Mesenteric fat pad (tissue), 1 donor: ENCODE results near the gene GGA3. TPM values are rescaled to one million over a fixed set of nuclear protein-coding genes. Genes with fewer than 3 reads are reported as not detected.
"Not testable (repeated sequence)": the region's sequence is repeated elsewhere in the genome, so short reads cannot be mapped to it uniquely, and the experiment has no call there.

Experiments
- DNase-seq: peaks from one replicate; pipeline ENCODE4 v3.0.0-alpha.2; 2020; ENCODE audit warnings: low spot score
- long read RNA-seq: library from polyadenylated mRNA; unstranded; transcript quantifications from one replicate; pipeline ENCODE4 v2.0.0, GENCODE V29; 2020
- total RNA-seq: library from RNA; stranded (reverse); fragmentation: NEBNext Ultra II Directional; extraction: Animal tissue kit (Norgen Biotek cat#: 25700); gene quantifications from one replicate; pipeline ENCODE4 v1.2.1, GENCODE V29; 2021
- donor health status: DM: yes; HTN: yes; CAD: no.

Gene GGA3, protein sequence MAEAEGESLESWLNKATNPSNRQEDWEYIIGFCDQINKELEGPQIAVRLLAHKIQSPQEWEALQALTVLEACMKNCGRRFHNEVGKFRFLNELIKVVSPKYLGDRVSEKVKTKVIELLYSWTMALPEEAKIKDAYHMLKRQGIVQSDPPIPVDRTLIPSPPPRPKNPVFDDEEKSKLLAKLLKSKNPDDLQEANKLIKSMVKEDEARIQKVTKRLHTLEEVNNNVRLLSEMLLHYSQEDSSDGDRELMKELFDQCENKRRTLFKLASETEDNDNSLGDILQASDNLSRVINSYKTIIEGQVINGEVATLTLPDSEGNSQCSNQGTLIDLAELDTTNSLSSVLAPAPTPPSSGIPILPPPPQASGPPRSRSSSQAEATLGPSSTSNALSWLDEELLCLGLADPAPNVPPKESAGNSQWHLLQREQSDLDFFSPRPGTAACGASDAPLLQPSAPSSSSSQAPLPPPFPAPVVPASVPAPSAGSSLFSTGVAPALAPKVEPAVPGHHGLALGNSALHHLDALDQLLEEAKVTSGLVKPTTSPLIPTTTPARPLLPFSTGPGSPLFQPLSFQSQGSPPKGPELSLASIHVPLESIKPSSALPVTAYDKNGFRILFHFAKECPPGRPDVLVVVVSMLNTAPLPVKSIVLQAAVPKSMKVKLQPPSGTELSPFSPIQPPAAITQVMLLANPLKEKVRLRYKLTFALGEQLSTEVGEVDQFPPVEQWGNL
- total RNA-seq: 42.8 TPM
- long read RNA-seq, full-length matches to known transcripts: 1 of 33 reads
- long read RNA-seq, partial matches to known transcripts: 17 of 33 reads
- long read RNA-seq, other reads (novel, unspliced or antisense): 15 of 33 reads

DNA sequence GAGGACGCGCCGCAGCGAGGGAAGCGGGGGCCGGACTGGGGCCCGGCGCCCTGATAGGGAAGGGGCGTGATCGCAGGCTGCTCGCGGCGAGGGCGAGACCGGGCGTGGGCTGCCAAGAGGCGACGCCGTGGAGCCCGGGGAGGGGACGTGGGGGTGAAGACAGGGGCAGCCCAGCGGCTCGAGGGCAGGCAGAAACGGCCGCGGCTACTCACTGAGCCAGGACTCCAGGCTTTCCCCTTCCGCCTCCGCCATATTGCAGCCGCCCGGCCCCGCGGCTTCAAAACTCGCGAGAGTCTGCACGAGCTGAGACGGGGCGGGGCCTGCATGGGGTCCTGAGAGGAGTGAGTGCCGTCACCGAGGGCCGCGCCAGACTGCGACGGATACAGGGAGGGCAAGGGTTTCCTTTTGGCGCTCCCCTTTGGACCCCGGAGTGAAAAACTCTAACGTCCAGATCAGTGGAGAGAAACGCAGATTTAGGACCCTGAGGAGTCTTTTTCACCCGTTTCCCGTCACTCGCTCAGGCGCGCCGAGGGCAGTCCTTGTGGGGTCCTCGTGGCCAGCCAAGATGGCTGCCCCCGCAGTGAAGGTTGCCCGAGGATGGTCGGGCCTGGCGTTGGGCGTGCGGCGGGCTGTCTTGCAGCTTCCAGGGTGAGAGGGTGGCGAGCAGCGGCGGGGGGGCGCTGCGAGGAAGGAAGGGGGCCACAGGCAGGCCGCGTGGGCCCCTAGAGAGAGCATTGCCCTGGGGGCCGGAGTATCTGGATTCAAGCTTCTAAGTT is at the start of gene GGA3, which contains the start of gene MRPS7:
Gene GGA3, minus strand, starts transcription at position 271 of the 776 bp plus-strand sequence. Its CDS starts 19 bp downstream, at position 252.
Gene MRPS7, plus strand, starts transcription at position 544 of the 776 bp plus-strand sequence. Its CDS starts 22 bp downstream, at position 566.
- peak; percentile 98 for DNase-seq

DNA sequence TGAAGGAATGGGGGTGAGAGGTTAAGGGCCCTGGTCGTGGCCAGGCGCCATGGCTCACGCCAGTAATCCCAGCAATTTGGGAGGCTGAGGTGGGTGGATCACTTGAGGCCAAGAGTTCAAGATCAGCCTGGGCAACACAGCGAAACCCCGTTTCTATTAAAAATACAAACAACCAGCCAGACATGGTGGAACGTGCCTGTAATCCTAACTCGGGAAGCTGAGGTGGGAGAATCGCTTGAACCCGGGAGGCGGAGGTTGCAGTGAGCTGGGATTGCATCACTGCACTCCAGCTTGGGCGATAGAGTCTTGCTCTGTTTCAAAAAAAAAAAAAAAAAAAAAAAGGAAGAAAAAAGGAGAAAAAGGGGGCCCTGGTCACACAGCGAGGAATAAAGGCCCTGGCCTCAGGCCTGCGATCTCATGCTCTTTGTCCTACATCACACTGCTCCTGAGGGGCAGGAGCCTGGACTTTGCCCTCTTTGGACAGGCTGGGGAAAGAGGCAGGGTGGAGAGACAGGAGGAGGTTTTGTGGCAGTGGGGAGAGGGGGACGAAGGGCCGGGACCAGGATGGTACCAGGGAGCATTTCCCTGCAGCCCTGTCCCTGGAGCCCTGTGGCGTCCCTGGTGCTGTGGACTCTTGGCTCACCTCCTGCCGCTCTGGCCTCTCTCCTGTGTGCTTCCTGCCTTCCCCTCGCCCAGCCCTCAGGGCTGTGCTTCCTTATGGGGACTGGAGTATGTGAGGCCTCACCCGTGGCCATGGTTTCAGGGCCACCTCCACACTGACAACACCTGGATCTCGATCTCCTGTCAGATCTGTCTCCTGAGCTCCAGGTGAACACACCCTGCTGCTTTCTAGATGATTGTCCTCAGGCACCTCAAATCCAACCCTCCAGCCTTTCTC is 47.6 kb upstream of the GGA3 start:
- DNase-seq: no peak

DNA sequence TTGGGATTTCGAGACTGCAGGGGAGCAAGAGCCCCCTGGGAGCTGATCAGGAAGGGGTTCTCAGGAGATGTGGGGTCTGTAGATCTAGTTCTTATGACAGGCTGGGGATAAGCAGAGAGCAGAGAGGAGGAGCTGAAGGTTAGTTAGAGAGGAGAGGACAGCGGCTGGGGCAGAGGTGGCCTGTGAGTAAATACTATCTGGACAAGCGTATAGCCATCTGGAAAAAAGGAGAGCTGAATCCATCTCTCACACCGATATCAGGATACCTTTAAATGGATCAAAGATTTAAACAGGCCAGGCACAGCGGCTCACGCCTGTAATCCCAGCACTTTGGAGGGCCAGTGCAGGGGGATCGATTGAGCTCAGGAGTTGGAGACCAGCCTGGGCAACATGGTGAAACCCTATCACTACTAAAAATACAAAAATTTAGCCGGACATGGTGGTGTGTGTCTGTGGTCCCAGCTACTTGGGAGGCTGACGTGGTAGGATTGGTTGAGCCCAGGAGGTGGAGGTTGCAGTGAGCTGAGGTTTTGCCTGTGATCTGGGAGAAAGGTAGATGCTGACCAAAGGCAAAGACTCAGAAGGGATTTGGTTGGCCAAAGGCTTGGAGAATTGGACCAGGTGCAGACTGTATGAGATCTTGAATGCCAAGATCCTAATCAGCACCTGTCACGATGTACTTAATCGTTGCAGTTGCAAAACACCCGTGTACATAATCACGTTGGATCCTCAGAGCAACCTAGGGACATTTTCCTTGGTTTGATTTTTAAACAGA is 46.7 kb upstream of the GGA3 start:
- DNase-seq: no peak

DNA sequence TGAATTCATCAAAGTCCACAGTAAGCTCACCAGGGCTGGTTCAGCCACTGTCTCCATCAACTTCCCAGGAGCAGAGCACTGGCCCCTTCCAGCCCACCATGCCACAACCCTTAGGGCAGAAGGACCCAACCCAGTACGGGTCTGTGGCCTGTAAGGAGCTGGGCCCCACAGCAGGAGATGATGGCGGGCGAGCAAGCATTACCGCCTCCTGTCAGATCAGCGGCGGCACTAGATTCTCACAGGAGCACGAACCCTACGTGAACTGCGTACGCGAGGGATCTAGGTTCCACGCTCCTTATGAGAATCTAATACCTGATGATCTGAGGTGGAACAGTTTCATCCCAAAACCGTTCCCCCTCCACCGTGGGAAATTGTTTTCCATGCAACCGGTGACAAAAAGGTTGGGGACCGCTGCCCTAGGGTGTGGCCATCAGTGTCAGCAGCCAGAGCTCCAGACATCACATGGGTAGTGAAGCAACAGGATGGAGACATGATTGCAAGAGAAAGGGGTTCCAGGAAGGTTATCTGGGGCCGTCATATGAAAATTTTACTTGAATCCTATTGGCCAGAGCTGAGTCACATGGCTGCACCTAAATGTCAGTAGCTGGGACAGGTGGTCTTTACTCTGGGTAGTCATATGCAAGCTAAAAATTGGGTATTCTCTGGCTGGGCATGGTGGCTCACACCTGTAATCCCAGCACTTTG is 40.2 kb upstream of the GGA3 start:
- DNase-seq: no peak

DNA sequence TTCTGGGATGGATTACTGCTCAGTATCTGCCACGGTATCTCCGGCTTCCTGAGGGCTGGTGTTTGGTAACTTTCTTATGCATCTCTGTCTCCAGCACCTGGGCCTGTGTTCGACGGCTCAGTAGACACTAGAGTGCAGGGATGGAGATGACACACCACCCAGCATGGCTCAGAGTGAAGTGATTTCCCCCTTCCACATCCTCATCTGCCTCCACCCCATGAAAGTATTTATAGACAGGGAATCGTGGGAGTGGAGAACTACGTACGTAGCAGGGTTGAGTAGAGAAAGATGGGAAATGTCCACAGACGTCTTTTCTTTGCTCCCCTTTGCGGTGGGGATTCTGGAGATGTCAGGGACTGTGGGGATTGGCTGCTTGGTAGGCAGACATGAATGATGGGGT is 39.6 kb upstream of the GGA3 start:
- no peak for DNase-seq

DNA sequence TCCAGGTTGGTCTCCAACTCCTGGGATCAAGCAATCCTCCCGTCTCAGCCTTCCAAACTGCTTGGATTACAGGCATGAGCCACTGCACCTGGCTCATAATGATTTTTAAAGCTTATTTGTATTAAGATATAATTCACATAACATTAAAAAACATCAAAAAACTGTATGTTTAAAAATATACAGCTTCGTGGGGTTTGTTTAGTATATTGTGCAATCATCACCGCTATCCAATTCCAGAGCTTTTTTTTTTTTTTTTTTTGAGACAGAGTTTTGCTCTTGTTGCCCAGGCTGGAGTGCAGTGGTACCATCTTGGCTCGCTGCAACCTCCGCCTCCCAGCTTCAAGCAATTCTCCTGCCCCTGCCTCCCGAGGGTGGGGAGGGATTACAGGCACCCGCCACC is 38.9 kb upstream of the GGA3 start:
- no peak for DNase-seq

DNA sequence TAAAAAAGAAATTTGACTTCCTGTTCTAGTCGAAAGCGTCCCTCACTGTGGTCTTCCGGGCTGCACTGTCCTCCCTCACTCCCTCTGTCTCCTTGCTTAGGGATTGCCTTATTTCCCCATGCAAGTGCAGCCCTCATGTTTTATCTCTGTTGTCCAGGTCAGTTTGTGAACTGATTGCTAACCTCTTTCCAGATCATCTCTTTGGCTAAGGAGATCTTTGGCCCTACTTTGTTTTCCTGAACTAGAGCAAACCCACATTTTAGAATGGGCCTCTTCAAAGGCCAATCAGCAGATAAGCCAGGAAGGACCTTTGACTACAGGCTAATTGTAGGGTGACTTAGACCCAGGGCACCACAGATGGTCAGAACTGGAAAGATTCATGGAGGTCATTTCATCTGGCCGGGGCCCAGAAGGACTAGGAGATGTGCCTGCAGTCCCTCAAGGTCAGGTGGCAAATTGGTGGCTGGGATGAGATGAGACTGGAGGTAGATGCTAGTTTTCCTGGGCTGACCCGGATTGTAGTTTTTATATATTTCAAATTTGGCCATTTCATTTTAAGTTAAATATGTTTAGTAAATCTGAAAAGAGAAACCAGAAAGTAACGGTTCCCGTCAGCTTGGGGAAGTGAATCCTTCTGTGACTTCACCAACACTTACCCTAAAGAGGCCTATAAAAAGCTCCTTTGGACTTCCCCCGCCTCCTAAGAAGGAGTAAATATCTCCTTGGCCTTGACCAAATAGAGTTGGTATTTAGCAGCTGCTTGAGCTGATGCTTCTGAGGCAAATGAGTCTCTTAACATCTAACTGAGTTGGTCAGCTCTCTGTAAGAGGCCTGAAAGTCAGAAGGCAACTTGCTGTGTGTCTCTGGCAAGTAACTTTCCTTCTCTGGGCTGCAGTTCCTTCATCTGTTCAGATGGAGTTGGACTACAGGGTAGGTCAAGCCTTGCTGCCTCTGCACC is 34.1 kb upstream of the GGA3 start:
- DNase-seq: no peak

DNA sequence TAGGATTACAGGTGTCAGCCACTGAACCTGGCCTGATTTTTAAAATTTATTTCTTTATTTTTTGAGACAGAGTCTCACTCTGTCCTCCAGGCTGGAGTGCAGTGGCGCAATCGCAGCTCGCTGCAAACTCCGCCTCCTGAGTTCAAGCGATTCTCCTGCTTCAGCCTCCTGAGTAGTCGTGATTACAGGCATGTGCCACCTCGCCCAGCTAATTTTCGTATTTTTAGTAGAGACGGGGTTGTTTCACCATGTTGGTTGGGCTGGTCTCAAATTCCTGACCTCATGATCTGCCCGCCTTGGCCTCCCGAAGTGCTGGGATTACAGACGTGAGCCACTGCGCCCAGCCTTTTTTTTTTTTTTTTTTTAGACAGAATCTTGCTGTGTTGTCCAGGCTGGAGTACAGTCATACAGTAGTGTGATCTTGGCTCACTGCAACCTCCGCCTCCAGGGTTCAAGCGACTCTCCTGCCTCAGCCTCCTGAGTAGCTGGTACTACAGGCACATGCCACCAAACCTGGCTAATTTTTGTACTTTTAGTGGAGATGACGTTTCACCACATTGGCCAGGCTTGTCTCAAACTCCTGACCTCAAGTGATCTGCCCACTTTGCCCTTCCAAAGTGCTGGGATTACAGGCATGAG is 31.5 kb upstream of the GGA3 start:
- not testable (repeated sequence) for DNase-seq

DNA sequence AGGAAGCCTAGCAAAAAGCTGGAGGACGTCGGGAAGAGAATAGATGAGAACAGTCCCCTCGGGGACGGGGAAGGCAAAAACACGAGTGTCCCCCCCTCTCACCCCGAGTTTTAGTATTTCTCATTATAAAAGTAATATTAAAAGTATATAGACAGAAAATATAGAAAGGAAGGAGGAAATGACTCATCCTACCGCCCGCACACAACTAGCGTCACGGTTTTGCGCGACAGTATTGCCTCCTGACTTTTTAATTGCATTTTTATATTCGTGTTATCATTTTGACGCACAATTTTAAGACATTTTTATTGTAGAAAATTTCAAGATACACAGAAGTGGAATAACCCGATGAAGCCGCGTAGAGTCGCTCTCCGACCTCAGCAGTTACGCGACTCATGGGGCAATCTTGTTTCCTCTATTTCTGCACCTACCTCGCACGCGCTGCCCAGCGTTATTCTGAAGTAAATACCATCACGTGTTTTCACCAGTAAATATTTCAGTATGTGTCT is 28.5 kb upstream of the GGA3 start:
- no peak for DNase-seq

DNA sequence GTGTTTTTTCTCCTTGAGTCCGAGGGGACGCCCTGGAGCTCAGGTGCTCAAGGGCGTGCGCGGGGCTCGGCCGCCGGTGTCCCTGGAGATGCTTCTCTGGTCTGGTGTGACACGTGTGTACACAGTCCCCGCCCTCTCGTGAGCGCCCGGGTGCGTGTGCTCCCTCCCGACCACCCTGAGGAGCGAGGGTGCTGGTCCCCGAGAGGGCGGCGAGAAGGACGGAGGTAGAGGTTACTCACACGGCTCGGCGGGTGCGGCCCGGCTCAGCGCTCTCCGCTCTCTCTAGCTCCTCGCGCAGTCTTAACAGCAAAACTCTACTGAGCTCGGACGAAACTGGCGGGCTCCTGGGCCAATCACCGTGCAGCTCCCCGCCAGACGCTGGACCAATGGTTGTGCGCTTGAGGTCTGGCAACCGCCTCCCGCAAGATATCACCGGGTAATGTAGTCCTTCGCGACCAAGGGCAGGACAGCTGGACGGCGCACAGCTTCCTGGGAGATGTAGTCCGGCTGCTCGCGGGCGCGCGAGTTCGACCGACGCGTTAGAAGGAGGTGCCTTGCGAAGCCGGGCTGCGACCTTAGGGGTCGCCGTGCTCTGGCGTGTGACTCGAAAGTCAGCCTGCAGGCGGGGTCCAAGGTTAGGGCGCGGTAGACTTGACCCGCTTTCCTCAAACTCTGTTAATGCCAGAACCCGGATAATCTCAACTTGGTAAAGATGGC is 27.9 kb upstream of the GGA3 start, which contains the start of gene SLC25A19:
Gene SLC25A19, minus strand, starts transcription at position 319 of the 717 bp plus-strand sequence. CDS start 2,669 bp downstream, outside the sequence.
- peak; percentile 99 for DNase-seq

DNA sequence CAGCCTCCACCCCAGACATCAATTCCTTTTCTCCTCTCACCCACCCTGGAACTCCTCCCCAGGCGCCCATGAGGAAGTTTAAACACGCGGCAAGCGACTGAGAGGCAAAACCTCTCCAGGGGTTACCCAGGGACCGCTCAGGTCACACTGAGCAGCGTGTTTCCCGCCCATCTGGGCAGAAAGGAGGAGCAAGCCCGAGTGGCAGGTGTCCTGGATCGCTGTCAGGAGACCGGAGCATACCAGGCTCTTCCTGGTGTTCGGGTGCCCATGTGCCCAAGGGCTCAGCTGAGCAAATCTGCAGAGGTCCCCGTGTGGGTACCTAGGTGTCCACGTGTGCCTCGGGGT is 27.3 kb upstream of the GGA3 start:
- no peak for DNase-seq

DNA sequence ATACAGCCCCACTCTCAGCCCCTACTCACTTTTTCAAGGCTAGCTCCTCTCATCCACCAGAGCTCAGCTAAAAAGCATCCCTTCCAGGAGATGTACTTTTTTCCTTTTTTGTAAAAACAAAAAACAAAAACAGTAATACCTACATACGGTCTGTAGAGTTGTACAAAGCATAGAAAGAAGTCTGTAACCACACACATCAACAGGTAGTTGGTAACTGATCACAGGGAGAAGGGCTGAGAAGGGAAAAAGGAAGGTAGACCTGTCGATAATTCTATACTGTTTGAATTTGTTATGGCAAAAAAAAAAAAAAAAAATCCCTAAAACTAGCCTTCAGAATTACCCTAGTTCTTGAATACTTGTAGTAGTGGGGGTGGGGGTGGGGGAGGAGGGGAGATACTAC is 27.0 kb upstream of the GGA3 start:
- DNase-seq: no peak

DNA sequence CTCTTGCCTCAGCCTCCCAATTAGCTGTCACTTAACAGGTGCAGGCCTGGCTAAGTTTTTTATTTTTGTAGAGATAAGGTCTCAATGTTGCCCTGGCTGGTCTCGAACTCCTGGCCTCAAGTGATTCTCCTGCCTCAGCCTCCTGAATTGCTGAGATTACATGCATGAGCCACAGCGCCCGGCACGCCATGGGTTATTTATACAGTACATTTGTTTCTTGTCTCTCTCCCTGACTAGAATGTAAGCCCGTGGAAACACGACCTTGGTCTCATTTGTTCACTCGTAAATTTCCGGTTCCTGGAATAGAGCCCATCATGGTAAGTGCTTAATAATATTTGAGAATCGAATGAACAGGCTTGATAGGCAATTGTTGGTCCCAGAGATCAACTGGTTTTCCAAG is 25.8 kb upstream of the GGA3 start:
- no peak for DNase-seq

DNA sequence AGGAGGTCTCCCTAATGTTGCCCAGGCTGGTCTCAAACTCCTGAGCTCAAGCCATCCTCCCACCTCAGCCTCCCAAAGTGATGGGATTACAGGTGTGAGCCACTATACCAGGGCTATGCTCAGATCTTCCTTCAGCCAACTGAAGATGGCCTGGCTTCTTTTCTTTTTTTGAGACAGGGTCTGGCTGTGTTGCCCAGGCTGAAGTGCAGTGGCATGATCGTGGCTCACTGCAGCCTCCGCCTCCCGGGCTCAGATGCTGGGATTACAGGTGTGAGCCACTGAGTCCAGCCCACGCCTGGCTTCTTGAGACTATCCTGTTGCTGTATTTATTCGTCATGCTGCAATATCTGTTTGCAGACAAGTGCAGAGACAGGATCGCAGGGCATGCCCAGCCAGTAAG is 23.7 kb upstream of the GGA3 start:
- no peak for DNase-seq

DNA sequence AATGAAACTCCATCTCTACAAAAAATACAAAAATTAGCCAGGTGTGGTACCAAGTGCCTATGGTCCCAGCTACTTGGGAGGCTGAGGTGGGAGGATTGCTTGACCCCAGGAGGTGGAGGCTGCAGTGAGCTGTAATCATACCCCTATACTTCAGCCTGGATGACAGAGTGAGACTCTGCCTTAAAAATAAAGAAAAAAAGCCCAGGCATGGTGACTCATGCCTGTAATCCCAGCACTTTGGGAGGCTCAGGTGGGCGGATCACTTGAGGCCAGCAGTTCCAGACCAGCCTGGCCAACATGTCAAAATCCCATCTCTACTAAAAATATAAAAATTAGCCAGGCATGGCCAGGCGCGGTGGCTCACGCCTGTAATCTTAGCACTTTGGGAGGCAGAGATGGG is 18.8 kb upstream of the GGA3 start:
- not testable (repeated sequence) for DNase-seq

DNA sequence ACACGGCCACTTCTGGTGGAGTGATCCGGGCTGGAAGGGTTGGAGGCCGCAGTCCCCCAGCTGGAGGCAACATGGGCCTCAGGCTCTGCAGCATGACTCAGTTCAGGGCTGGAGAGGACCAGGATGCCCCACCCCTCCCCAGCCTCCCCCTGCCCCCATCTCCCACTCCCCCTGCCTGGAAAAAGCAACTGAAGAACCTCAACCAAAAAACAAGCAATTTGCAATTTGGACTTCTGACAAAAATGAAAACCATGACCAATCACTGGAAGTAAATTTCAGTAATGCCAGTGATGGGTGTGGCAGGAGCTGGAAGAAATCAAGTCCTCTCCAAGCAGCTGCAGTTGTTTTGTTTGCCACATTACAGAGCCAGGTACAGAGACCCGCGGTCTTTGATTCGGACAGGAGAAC is 16.3 kb upstream of the GGA3 start:
- no peak for DNase-seq
